Gastroesophageal sphincter (tissue), 2 donors: ENCODE measurements around the gene LAMB1.

ENCODE experiments used
- EP300 ChIP-seq: sonication (generic); formaldehyde crosslinking; IDR thresholded peaks from one replicate; pipeline ENCODE4 v1.6.1; 2017; ENCODE audit warnings: antibody characterized with exemption, mild to moderate bottlenecking
- POLR2A ChIP-seq, 2 donors: fragments of 450-650 bp; IDR thresholded peaks; one replicate each; pipeline ENCODE4 v1.6.1; 2017; ENCODE audit warnings: antibody characterized with exemption in 2 of 2, mild to moderate bottlenecking in 2 of 2, moderate library complexity in 1 of 2

- no peak for TF ChIP-seq EP300
- TF ChIP-seq POLR2A (IDR thresholded peaks at IDR 0.05) = no peak
Observed at GRCh38 chr7:108020585-108020984, 17.6 kb upstream of the LAMB1 start.
